GM12878 (cell line): Measurements from ENCODE around the gene LEF1. TPM values are rescaled to one million over a fixed set of nuclear protein-coding genes. Genes with fewer than 3 reads are reported as not detected.

Experiments
- ATAC-seq: fragments of 200-7000 bp; cut with Tn5 transposase; 3 replicates; pipeline ENCODE4 v1.9.1; 2020; ENCODE audit warnings: mild to moderate bottlenecking, moderate library complexity
- BruUV-seq: library from RNA; stranded (reverse); fragments of 400-500 nt; replicated peaks from 2 replicates; lab custom pipeline; 2021; lab: Mats Ljungman, UMichigan
- CTCF ChIA-PET: fragments of 300-600 bp; sonication (Branson Sonifier 250); formaldehyde crosslinking; extraction: SDS; loops from one replicate; lab custom pipeline; 2021; ENCODE audit warnings: inconsistent platforms; lab: Yijun Ruan, JAX
- POLR2A ChIA-PET: fragments of 350-600 bp; formaldehyde crosslinking; extraction: SDS; loops from one replicate; lab custom pipeline; 2021; ENCODE audit warnings: inconsistent platforms; lab: Charles Lee
- RAD21 ChIA-PET: fragments of 300-600 bp; sonication (Branson Sonifier 250); formaldehyde crosslinking; loops from one replicate; lab custom pipeline; 2023; ENCODE audit warnings: antibody characterized with exemption; ENCODE audit not compliant: unreplicated experiment; lab: Charles Lee
- SMC1A ChIA-PET: fragments of 300-600 bp; sonication (Branson Sonifier 250); formaldehyde crosslinking; loops from one replicate; lab custom pipeline; 2023; ENCODE audit not compliant: unreplicated experiment, uncharacterized antibody; lab: Charles Lee
- DNase-seq: peaks from one replicate; pipeline ENCODE4 v3.0.0-alpha.2; 2011; ENCODE audit warnings: low read depth, low spot score
- FAIRE-seq: peaks from 3 replicates; lab custom pipeline; 2011; peaks lifted over from hg19 to GRCh38; lab: Jason Lieb, UNC
- H2AFZ ChIP-seq: 2 replicates; pipeline ENCODE4 v1.6.0; 2011; ENCODE audit warnings: low read depth, low read length, control low read depth; ENCODE audit not compliant: control insufficient read depth
- H3K27ac ChIP-seq: 2 replicates; pipeline ENCODE4 v1.5.1; 2011; ENCODE audit warnings: control low read depth; ENCODE audit not compliant: control insufficient read depth, insufficient read depth
- H3K27me3 ChIP-seq, 2 experiments: replicated peaks in 1 of 2; 2 replicates each; pipeline versions ENCODE4 v1.6.0 to v1.6.1; 2011; ENCODE audit warnings: low read length in 1 of 2; ENCODE audit not compliant: control insufficient read depth in 2 of 2, insufficient read depth in 2 of 2
- H3K36me3 ChIP-seq, 2 experiments: 2 replicates each; pipeline ENCODE4 v1.5.1; 2011; ENCODE audit warnings: low read length in 1 of 2; ENCODE audit not compliant: control insufficient read depth in 2 of 2, insufficient read depth in 2 of 2
- H3K4me1 ChIP-seq: 2 replicates; pipeline ENCODE4 v1.6.1; 2011; ENCODE audit warnings: mild to moderate bottlenecking, low read length, moderate library complexity, mixed read lengths; ENCODE audit not compliant: control insufficient read depth, insufficient read depth
- H3K4me2 ChIP-seq: 2 replicates; pipeline ENCODE4 v1.6.0; 2011; ENCODE audit warnings: control low read depth; ENCODE audit not compliant: control insufficient read depth, insufficient read depth
- H3K4me3 ChIP-seq: fragments of 200-600 bp; sonication (generic); 2 replicates; pipeline ENCODE4 v1.5.1; 2016
- H3K79me2 ChIP-seq: 2 replicates; pipeline ENCODE4 v1.6.0; 2011; ENCODE audit warnings: low read length; ENCODE audit not compliant: control insufficient read depth, insufficient read depth
- H3K9ac ChIP-seq: 2 replicates; pipeline ENCODE4 v1.8.0; 2011; ENCODE audit warnings: low read length, control low read depth, mixed read lengths; ENCODE audit not compliant: control insufficient read depth, insufficient read depth
- H3K9me3 ChIP-seq: replicated peaks from 3 replicates; pipeline ENCODE4 v1.5.1; 2011; ENCODE audit warnings: mild to moderate bottlenecking, low read length; ENCODE audit not compliant: control insufficient read depth, insufficient read depth
- H4K20me1 ChIP-seq: 2 replicates; pipeline ENCODE4 v1.6.0; 2011; ENCODE audit not compliant: control insufficient read depth, insufficient read depth
- CREM ChIP-seq: IDR thresholded peaks from 2 replicates; pipeline ENCODE4 v1.6.1; 2014; ENCODE audit warnings: antibody characterized with exemption, low read depth
- DPF2 ChIP-seq: fragments of 450-650 bp; IDR thresholded peaks from 2 replicates; pipeline ENCODE4 v1.6.1; 2017; ENCODE audit warnings: mild to moderate bottlenecking
- HDAC2 ChIP-seq: fragments of 200-600 bp; sonication (generic); IDR thresholded peaks from 2 replicates; pipeline ENCODE4 v1.6.1; 2017
- HDAC6 ChIP-seq: fragments of 200-600 bp; sonication (generic); IDR thresholded peaks from one replicate; pipeline ENCODE4 v1.8.0; 2017; ENCODE audit warnings: antibody characterized with exemption; ENCODE audit not compliant: unreplicated experiment
- LARP7 ChIP-seq: fragments of 450-650 bp; IDR thresholded peaks from 2 replicates; pipeline ENCODE4 v1.6.1; 2017; ENCODE audit warnings: mild to moderate bottlenecking
- MAX ChIP-seq: IDR thresholded peaks from 2 replicates; pipeline ENCODE4 v1.6.1; 2012; ENCODE audit warnings: low read depth, low read length, improper control_type of control experiment
- NFXL1 ChIP-seq: fragments of 450-650 bp; IDR thresholded peaks from 2 replicates; pipeline ENCODE4 v1.6.1; 2017; ENCODE audit warnings: antibody characterized with exemption, mild to moderate bottlenecking, borderline replicate concordance
- NR2C1 ChIP-seq: fragments of 450-650 bp; IDR thresholded peaks from 2 replicates; pipeline ENCODE4 v1.6.1; 2017; ENCODE audit warnings: antibody characterized with exemption, mild to moderate bottlenecking, moderate library complexity
- RUNX3 ChIP-seq: IDR thresholded peaks from 2 replicates; pipeline ENCODE4 v1.6.1; 2012; ENCODE audit warnings: low read length, inconsistent platforms
- ZBED1 ChIP-seq: IDR thresholded peaks from 2 replicates; pipeline ENCODE4 v1.6.1; 2016; ENCODE audit warnings: borderline replicate concordance
- ZZZ3 ChIP-seq: IDR thresholded peaks from 2 replicates; pipeline ENCODE4 v1.6.1; 2011; ENCODE audit warnings: low read depth; ENCODE audit not compliant: control insufficient read depth, insufficient read length
- in situ Hi-C: fragments of 300-500 bp; cut with MboI; formaldehyde crosslinking; loops from 9 replicates; pipeline ENCODE4 v1.14.3; 2018; ENCODE audit warnings: mixed read lengths
- intact Hi-C: fragments of 100-400 bp; cut with micrococcal nuclease; formaldehyde crosslinking; loops from one replicate; pipeline ENCODE4 v1.14.2; 2022; ENCODE audit not compliant: unreplicated experiment
- polyA plus RNA-seq, 11 experiments: library from polyadenylated mRNA; depleted of rRNA in 4 of 11; unstranded in 6 of 11; stranded (reverse) in 5 of 11; fragments of >200 nt; fragmentation: Nextera tagmentation in 4 of 11; fragmentation: Illumina TruSeq in 1 of 11; extraction: Ambion mirVana in 4 of 11; extraction: Trizol in 1 of 11; gene quantifications; 1 replicate in 1 of 11; 2 replicates in 10 of 11; pipeline versions ENCODE4 v1.2.1 to v1.2.3, GENCODE V29; 2011 to 2016; ENCODE audit warnings: inconsistent platforms in 2 of 11, missing spikeins in 2 of 11, low read depth in 1 of 11
- total RNA-seq, 4 experiments: library from RNA; depleted of rRNA in 3 of 4; stranded (reverse); fragments of >200 nt in 3 of 4; fragmentation: Illumina TruSeq in 1 of 4; extraction: Trizol in 1 of 4; gene quantifications; 2 replicates each; pipeline versions ENCODE4 v1.2.1 to v1.2.3, GENCODE V29; 2013 to 2021
- TF ChIP-seq, protein P1 (sequence below): fragments of 450-650 bp; IDR thresholded peaks from 2 replicates; pipeline ENCODE4 v1.6.1; 2016; ENCODE audit warnings: mild to moderate bottlenecking, moderate library complexity, borderline replicate concordance
- TF ChIP-seq, protein P2 (sequence below): fragments of 450-650 bp; IDR thresholded peaks from 2 replicates; pipeline ENCODE4 v1.6.1; 2017; ENCODE audit warnings: mild to moderate bottlenecking
- TF ChIP-seq, protein P3 (sequence below): IDR thresholded peaks from 2 replicates; pipeline ENCODE4 v1.6.1; 2011; ENCODE audit warnings: borderline replicate concordance, low read depth, mild to moderate bottlenecking, moderate library complexity, mixed read lengths, low read length; ENCODE audit not compliant: insufficient read depth; ENCODE audit errors: extremely low read length
- TF ChIP-seq, protein P4 (sequence below): fragments of 450-650 bp; formaldehyde crosslinking; IDR thresholded peaks from 2 replicates; pipeline ENCODE4 v1.5.0; 2022; ENCODE audit warnings: mild to moderate bottlenecking, missing genetic modification characterization

LEF1 gene
- total and polyA plus RNA-seq, 10 of the 15 experiments (the other 5 are each of a cell fraction or from before 2014, with no cell fraction given) = 10.2 to 38.1 (median 19.5) TPM

- FAIRE-seq (no peak), DNase-seq (no peak), ATAC-seq (no peak)
- ChIA-PET POLR2A (no interaction called here), SMC1A (interaction anchor here (1.1 to 2.2 kb wide), 2 partner anchors 9 to 100 kb away, joined by 4 to 7 read pairs; partner anchors contain the start of gene LEF1), CTCF (interaction anchor here (1.1 to 1.7 kb wide), 3 partner anchors 12 to 504 kb away, joined by 4 to 7 read pairs (median 5); no protein-coding TSS in a partner anchor), RAD21 (no interaction called here)
- H2AFZ ChIP-seq = no peak overlapping the region
- intact Hi-C loops (no loop called here), in situ Hi-C loops (no loop called here)
- H3K27ac ChIP-seq = no peak overlapping the region
- BruUV-seq = no TSS peak
- no peaks in the 10 kb centered on the region for H3K79me2 ChIP-seq
- no peaks in the 10 kb centered on the region for H3K27me3 ChIP-seq
- no peaks in the 10 kb centered on the region for H3K4me1 ChIP-seq
- no peak overlapping the region for H3K4me2 ChIP-seq
- H3K9me3 ChIP-seq = no peaks in the 10 kb centered on the region
- no peaks in the 10 kb centered on the region for H4K20me1 ChIP-seq
- H3K4me3 ChIP-seq = no peak overlapping the region
- H3K36me3 ChIP-seq = no peaks in the 10 kb centered on the region
- no peak overlapping the region for H3K9ac ChIP-seq
- TF ChIP-seq, protein P1, sequence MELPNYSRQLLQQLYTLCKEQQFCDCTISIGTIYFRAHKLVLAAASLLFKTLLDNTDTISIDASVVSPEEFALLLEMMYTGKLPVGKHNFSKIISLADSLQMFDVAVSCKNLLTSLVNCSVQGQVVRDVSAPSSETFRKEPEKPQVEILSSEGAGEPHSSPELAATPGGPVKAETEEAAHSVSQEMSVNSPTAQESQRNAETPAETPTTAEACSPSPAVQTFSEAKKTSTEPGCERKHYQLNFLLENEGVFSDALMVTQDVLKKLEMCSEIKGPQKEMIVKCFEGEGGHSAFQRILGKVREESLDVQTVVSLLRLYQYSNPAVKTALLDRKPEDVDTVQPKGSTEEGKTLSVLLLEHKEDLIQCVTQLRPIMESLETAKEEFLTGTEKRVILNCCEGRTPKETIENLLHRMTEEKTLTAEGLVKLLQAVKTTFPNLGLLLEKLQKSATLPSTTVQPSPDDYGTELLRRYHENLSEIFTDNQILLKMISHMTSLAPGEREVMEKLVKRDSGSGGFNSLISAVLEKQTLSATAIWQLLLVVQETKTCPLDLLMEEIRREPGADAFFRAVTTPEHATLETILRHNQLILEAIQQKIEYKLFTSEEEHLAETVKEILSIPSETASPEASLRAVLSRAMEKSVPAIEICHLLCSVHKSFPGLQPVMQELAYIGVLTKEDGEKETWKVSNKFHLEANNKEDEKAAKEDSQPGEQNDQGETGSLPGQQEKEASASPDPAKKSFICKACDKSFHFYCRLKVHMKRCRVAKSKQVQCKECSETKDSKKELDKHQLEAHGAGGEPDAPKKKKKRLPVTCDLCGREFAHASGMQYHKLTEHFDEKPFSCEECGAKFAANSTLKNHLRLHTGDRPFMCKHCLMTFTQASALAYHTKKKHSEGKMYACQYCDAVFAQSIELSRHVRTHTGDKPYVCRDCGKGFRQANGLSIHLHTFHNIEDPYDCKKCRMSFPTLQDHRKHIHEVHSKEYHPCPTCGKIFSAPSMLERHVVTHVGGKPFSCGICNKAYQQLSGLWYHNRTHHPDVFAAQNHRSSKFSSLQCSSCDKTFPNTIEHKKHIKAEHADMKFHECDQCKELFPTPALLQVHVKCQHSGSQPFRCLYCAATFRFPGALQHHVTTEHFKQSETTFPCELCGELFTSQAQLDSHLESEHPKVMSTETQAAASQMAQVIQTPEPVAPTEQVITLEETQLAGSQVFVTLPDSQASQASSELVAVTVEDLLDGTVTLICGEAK = no peak
- TF ChIP-seq HDAC2 (no peak), ZBED1 (no peak), NR2C1 (no peak), NFXL1 (no peak), RUNX3 (no peak), DPF2 (no peak), HDAC6 (no peak), MAX (no peak), ZZZ3 (no peak), CREM (no peak), LARP7 (no peak)
- TF ChIP-seq, protein P2, sequence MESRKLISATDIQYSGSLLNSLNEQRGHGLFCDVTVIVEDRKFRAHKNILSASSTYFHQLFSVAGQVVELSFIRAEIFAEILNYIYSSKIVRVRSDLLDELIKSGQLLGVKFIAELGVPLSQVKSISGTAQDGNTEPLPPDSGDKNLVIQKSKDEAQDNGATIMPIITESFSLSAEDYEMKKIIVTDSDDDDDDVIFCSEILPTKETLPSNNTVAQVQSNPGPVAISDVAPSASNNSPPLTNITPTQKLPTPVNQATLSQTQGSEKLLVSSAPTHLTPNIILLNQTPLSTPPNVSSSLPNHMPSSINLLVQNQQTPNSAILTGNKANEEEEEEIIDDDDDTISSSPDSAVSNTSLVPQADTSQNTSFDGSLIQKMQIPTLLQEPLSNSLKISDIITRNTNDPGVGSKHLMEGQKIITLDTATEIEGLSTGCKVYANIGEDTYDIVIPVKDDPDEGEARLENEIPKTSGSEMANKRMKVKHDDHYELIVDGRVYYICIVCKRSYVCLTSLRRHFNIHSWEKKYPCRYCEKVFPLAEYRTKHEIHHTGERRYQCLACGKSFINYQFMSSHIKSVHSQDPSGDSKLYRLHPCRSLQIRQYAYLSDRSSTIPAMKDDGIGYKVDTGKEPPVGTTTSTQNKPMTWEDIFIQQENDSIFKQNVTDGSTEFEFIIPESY = no peak
- TF ChIP-seq, protein P3, sequence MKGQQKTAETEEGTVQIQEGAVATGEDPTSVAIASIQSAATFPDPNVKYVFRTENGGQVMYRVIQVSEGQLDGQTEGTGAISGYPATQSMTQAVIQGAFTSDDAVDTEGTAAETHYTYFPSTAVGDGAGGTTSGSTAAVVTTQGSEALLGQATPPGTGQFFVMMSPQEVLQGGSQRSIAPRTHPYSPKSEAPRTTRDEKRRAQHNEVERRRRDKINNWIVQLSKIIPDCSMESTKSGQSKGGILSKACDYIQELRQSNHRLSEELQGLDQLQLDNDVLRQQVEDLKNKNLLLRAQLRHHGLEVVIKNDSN = no peak
- TF ChIP-seq, protein P4, sequence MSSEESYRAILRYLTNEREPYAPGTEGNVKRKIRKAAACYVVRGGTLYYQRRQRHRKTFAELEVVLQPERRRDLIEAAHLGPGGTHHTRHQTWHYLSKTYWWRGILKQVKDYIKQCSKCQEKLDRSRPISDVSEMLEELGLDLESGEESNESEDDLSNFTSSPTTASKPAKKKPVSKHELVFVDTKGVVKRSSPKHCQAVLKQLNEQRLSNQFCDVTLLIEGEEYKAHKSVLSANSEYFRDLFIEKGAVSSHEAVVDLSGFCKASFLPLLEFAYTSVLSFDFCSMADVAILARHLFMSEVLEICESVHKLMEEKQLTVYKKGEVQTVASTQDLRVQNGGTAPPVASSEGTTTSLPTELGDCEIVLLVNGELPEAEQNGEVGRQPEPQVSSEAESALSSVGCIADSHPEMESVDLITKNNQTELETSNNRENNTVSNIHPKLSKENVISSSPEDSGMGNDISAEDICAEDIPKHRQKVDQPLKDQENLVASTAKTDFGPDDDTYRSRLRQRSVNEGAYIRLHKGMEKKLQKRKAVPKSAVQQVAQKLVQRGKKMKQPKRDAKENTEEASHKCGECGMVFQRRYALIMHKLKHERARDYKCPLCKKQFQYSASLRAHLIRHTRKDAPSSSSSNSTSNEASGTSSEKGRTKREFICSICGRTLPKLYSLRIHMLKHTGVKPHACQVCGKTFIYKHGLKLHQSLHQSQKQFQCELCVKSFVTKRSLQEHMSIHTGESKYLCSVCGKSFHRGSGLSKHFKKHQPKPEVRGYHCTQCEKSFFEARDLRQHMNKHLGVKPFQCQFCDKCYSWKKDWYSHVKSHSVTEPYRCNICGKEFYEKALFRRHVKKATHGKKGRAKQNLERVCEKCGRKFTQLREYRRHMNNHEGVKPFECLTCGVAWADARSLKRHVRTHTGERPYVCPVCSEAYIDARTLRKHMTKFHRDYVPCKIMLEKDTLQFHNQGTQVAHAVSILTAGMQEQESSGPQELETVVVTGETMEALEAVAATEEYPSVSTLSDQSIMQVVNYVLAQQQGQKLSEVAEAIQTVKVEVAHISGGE (CRISPR knock-in tag) = no peak
These were observed 100.3 kb downstream of the LEF1 start for GRCh38 chr4:108068442-108068841.
